Caco-2 (cell line): ENCODE data around the gene BPIFB4. TPM values are rescaled to one million over a fixed set of nuclear protein-coding genes. Genes with fewer than 3 reads are reported as not detected.
A peak's percentile ranks its signal among the peaks of the same experiment; 100 is the strongest.
"Not testable (repeated sequence)": the region's sequence is repeated elsewhere in the genome, so short reads cannot be mapped to it uniquely, and the experiment has no call there.

Experiments used
- BruUV-seq: library from RNA; stranded (reverse); fragments of 400-500 nt; replicated peaks from 2 replicates; lab custom pipeline; 2021; lab: Mats Ljungman, UMichigan
- CTCF ChIA-PET: fragments of 300-600 bp; sonication (Branson Sonifier 250); formaldehyde crosslinking; loops from one replicate; lab custom pipeline; 2022; ENCODE audit warnings: antibody characterized with exemption; lab: Charles Lee
- POLR2A ChIA-PET: fragments of 300-600 bp; sonication (Branson Sonifier 250); formaldehyde crosslinking; loops from one replicate; lab custom pipeline; 2022; ENCODE audit warnings: antibody characterized with exemption; lab: Charles Lee
- DNase-seq, 2 experiments: peaks; one replicate each; pipeline versions ENCODE4 v3.0.0 to v3.0.0-alpha.2; 2020 to 2022
- H3K27me3 ChIP-seq: replicated peaks from 2 replicates; pipeline ENCODE4 v1.6.0; 2011; ENCODE audit warnings: low read length; ENCODE audit not compliant: control insufficient read depth, insufficient read depth
- H3K36me3 ChIP-seq: 2 replicates; pipeline ENCODE4 v1.5.1; 2011; ENCODE audit warnings: low read length; ENCODE audit not compliant: control insufficient read depth, insufficient read depth
- H3K4me1 ChIP-seq: fragments of 250-450 bp; sonication (Bioruptor Pico); 2 replicates; pipeline ENCODE4 v1.5.1; 2020; ENCODE audit warnings: mild to moderate bottlenecking
- H3K4me3 ChIP-seq: 2 replicates; pipeline ENCODE4 v1.5.1; 2011; ENCODE audit warnings: low read depth, mild to moderate bottlenecking, control low read depth, low read length
- H3K9me3 ChIP-seq: fragments of 250-450 bp; sonication (Bioruptor Pico); 2 replicates; pipeline ENCODE4 v1.5.1; 2020; ENCODE audit warnings: mild to moderate bottlenecking, moderate library complexity
- H3K27ac Mint-ChIP-seq: one replicate; pipeline ENCODE4 v1.8.0; 2022; ENCODE audit warnings: mixed read lengths; ENCODE audit not compliant: unreplicated experiment
- H3K27me3 Mint-ChIP-seq: one replicate; pipeline ENCODE4 v1.8.0; 2022; ENCODE audit warnings: mixed read lengths; ENCODE audit not compliant: insufficient read depth, unreplicated experiment
- H3K36me3 Mint-ChIP-seq: one replicate; pipeline ENCODE4 v1.8.0; 2022; ENCODE audit warnings: mild to moderate bottlenecking, mixed read lengths; ENCODE audit not compliant: insufficient read depth, unreplicated experiment
- H3K4me1 Mint-ChIP-seq: one replicate; pipeline ENCODE4 v1.8.0; 2022; ENCODE audit warnings: low read depth, mixed read lengths; ENCODE audit not compliant: unreplicated experiment
- H3K4me3 Mint-ChIP-seq: one replicate; pipeline ENCODE4 v1.8.0; 2022; ENCODE audit warnings: mild to moderate bottlenecking, moderate library complexity, mixed read lengths; ENCODE audit not compliant: unreplicated experiment
- H3K9me3 Mint-ChIP-seq: one replicate; pipeline ENCODE4 v1.8.0; 2022; ENCODE audit warnings: mixed read lengths; ENCODE audit not compliant: unreplicated experiment
- CTCF ChIP-seq, 2 experiments: fragments of 200-600 bp in 1 of 2; IDR thresholded peaks; 1 replicate in 1 of 2; 2 replicates in 1 of 2; pipeline versions ENCODE4 v1.5.1 to v1.8.0; 2011 to 2022; ENCODE audit warnings: antibody characterized with exemption in 1 of 2, control low read depth in 1 of 2, inconsistent platforms in 1 of 2, low read depth in 1 of 2, low read length in 1 of 2, mild to moderate bottlenecking in 1 of 2, moderate library complexity in 1 of 2; ENCODE audit not compliant: insufficient read depth in 1 of 2, severe bottlenecking in 1 of 2, unreplicated experiment in 1 of 2
- intact Hi-C: fragments of 100-400 bp; cut with micrococcal nuclease; formaldehyde crosslinking; loops from one replicate; pipeline ENCODE4 v1.10.0; 2022; ENCODE audit not compliant: unreplicated experiment
- total RNA-seq: library from RNA; stranded (reverse); gene quantifications from 2 replicates; pipeline ENCODE4 v1.2.3, GENCODE V29; 2022

BPIFB4 gene
- total RNA-seq, 1 experiment from 2014 or later, result not detected

GRCh38 chr20:33105316-33105924 lies 26.0 kb downstream of the BPIFB4 start:
- TF ChIP-seq CTCF (IDR thresholded peaks at IDR 0.05; ENCODE audit: insufficient read depth in 1 of 2, low read depth in 1 of 2, low read length in 1 of 2, severe bottlenecking in 1 of 2, unreplicated experiment in 1 of 2), result no peak
- DNase-seq, result no peak
- peak overlapping the region; percentile 65 for H3K27ac Mint-ChIP-seq
- Histone ChIP-seq H3K4me1 (peaks cover 16% of the 10 kb centered on the region), H3K9me3 (no peaks in the 10 kb centered on the region), H3K4me3 (no peak overlapping the region), H3K36me3 (no peaks in the 10 kb centered on the region), H3K27me3 (no peaks in the 10 kb centered on the region)
- intact Hi-C loops, result no loop called here
- no TSS peak for BruUV-seq
- no peaks in the 10 kb centered on the region for H3K9me3 Mint-ChIP-seq
- peaks cover 16% of the 10 kb centered on the region for H3K4me1 Mint-ChIP-seq
- ChIA-PET CTCF (interaction anchor here (0.7 to 1.4 kb wide), 4 partner anchors 9 to 204 kb away, joined by 3 to 8 read pairs (median 4); no protein-coding TSS in a partner anchor), POLR2A (no interaction called here)
- peaks cover 2% of the 10 kb centered on the region for H3K27me3 Mint-ChIP-seq
- H3K36me3 Mint-ChIP-seq, result no peaks in the 10 kb centered on the region
- no peak overlapping the region for H3K4me3 Mint-ChIP-seq

GRCh38 chr20:33106058-33106620 lies 26.7 kb downstream of the BPIFB4 start:
- POLR2A ChIA-PET, result not testable (repeated sequence)

GRCh38 chr20:33108661-33109060 lies 29.2 kb downstream of the BPIFB4 start:
- H3K4me3 ChIP-seq, result no peak overlapping the region
- H3K9me3 Mint-ChIP-seq, result no peaks in the 10 kb centered on the region
- ChIA-PET CTCF (no interaction called here), POLR2A (no interaction called here)
- intact Hi-C loops, result no loop called here
- no peak for TF ChIP-seq CTCF (IDR thresholded peaks at IDR 0.05; ENCODE audit: insufficient read depth in 1 of 2, low read depth in 1 of 2, low read length in 1 of 2, severe bottlenecking in 1 of 2, unreplicated experiment in 1 of 2)
- no peaks in the 10 kb centered on the region for H3K36me3 Mint-ChIP-seq
- no peaks in the 10 kb centered on the region for H3K36me3 ChIP-seq
- H3K27me3 Mint-ChIP-seq, result no peaks in the 10 kb centered on the region
- no TSS peak for BruUV-seq
- no peak overlapping the region for H3K4me3 Mint-ChIP-seq
- no peak overlapping the region for H3K27ac Mint-ChIP-seq
- no peak for DNase-seq
- peaks cover 6% of the 10 kb centered on the region; the same call in 1 of the 2 replicates for H3K9me3 ChIP-seq
- peaks cover 16% of the 10 kb centered on the region for H3K4me1 ChIP-seq
- peaks cover 16% of the 10 kb centered on the region for H3K4me1 Mint-ChIP-seq
- H3K27me3 ChIP-seq, result no peaks in the 10 kb centered on the region

More at GRCh38 chr20:33106058-33106620, 26.7 kb downstream of the BPIFB4 start:
- H3K27me3 Mint-ChIP-seq, H3K36me3 ChIP-seq, H3K4me3 ChIP-seq, H3K9me3 Mint-ChIP-seq, intact Hi-C loops, H3K36me3 Mint-ChIP-seq, H3K27me3 ChIP-seq, H3K9me3 ChIP-seq, BruUV-seq: not testable (repeated sequence)
- H3K27ac Mint-ChIP-seq, result peak overlapping the region; percentile 65
- H3K4me3 Mint-ChIP-seq, result peak overlapping the region; percentile 34
- H3K4me1 Mint-ChIP-seq, result peaks cover 16% of the 10 kb centered on the region
- CTCF ChIA-PET, result interaction anchor here (0.7 to 1.4 kb wide), 4 partner anchors 10 to 204 kb away, joined by 3 to 8 read pairs (median 4); no protein-coding TSS in a partner anchor
- H3K4me1 ChIP-seq, result peaks cover 16% of the 10 kb centered on the region
- peak; percentile 80 to 87 for DNase-seq
